GM12878 (cell line): ENCODE data around the gene UXS1. TPM values are rescaled to one million over a fixed set of nuclear protein-coding genes. Genes with fewer than 3 reads are reported as not detected.

Source experiments
- ATAC-seq: fragments of 200-7000 bp; cut with Tn5 transposase; 3 replicates; pipeline ENCODE4 v1.9.1; 2020; ENCODE audit warnings: mild to moderate bottlenecking, moderate library complexity
- BruUV-seq: library from RNA; stranded (reverse); fragments of 400-500 nt; replicated peaks from 2 replicates; lab custom pipeline; 2021; lab: Mats Ljungman, UMichigan
- CTCF ChIA-PET: fragments of 300-600 bp; sonication (Branson Sonifier 250); formaldehyde crosslinking; extraction: SDS; loops from one replicate; lab custom pipeline; 2021; ENCODE audit warnings: inconsistent platforms; lab: Yijun Ruan, JAX
- POLR2A ChIA-PET: fragments of 350-600 bp; formaldehyde crosslinking; extraction: SDS; loops from one replicate; lab custom pipeline; 2021; ENCODE audit warnings: inconsistent platforms; lab: Charles Lee
- RAD21 ChIA-PET: fragments of 300-600 bp; sonication (Branson Sonifier 250); formaldehyde crosslinking; loops from one replicate; lab custom pipeline; 2023; ENCODE audit warnings: antibody characterized with exemption; ENCODE audit not compliant: unreplicated experiment; lab: Charles Lee
- SMC1A ChIA-PET: fragments of 300-600 bp; sonication (Branson Sonifier 250); formaldehyde crosslinking; loops from one replicate; lab custom pipeline; 2023; ENCODE audit not compliant: unreplicated experiment, uncharacterized antibody; lab: Charles Lee
- DNase-seq: peaks from one replicate; pipeline ENCODE4 v3.0.0-alpha.2; 2011; ENCODE audit warnings: low read depth, low spot score
- FAIRE-seq: peaks from 3 replicates; lab custom pipeline; 2011; peaks lifted over from hg19 to GRCh38; lab: Jason Lieb, UNC
- H2AFZ ChIP-seq: 2 replicates; pipeline ENCODE4 v1.6.0; 2011; ENCODE audit warnings: low read depth, low read length, control low read depth; ENCODE audit not compliant: control insufficient read depth
- H3K27ac ChIP-seq: 2 replicates; pipeline ENCODE4 v1.5.1; 2011; ENCODE audit warnings: control low read depth; ENCODE audit not compliant: control insufficient read depth, insufficient read depth
- H3K27me3 ChIP-seq, 2 experiments: replicated peaks in 1 of 2; 2 replicates each; pipeline versions ENCODE4 v1.6.0 to v1.6.1; 2011; ENCODE audit warnings: low read length in 1 of 2; ENCODE audit not compliant: control insufficient read depth in 2 of 2, insufficient read depth in 2 of 2
- H3K36me3 ChIP-seq, 2 experiments: 2 replicates each; pipeline ENCODE4 v1.5.1; 2011; ENCODE audit warnings: low read length in 1 of 2; ENCODE audit not compliant: control insufficient read depth in 2 of 2, insufficient read depth in 2 of 2
- H3K4me1 ChIP-seq: 2 replicates; pipeline ENCODE4 v1.6.1; 2011; ENCODE audit warnings: mild to moderate bottlenecking, low read length, moderate library complexity, mixed read lengths; ENCODE audit not compliant: control insufficient read depth, insufficient read depth
- H3K4me2 ChIP-seq: 2 replicates; pipeline ENCODE4 v1.6.0; 2011; ENCODE audit warnings: control low read depth; ENCODE audit not compliant: control insufficient read depth, insufficient read depth
- H3K4me3 ChIP-seq: fragments of 200-600 bp; sonication (generic); 2 replicates; pipeline ENCODE4 v1.5.1; 2016
- H3K79me2 ChIP-seq: 2 replicates; pipeline ENCODE4 v1.6.0; 2011; ENCODE audit warnings: low read length; ENCODE audit not compliant: control insufficient read depth, insufficient read depth
- H3K9ac ChIP-seq: 2 replicates; pipeline ENCODE4 v1.8.0; 2011; ENCODE audit warnings: low read length, control low read depth, mixed read lengths; ENCODE audit not compliant: control insufficient read depth, insufficient read depth
- H3K9me3 ChIP-seq: replicated peaks from 3 replicates; pipeline ENCODE4 v1.5.1; 2011; ENCODE audit warnings: mild to moderate bottlenecking, low read length; ENCODE audit not compliant: control insufficient read depth, insufficient read depth
- H4K20me1 ChIP-seq: 2 replicates; pipeline ENCODE4 v1.6.0; 2011; ENCODE audit not compliant: control insufficient read depth, insufficient read depth
- CEBPZ ChIP-seq: fragments of 150-350 bp; IDR thresholded peaks from 2 replicates; pipeline ENCODE4 v1.6.1; 2016; ENCODE audit warnings: low read depth, low read length
- MEF2B ChIP-seq: fragments of 450-650 bp; IDR thresholded peaks from 2 replicates; pipeline ENCODE4 v1.6.1; 2018; ENCODE audit warnings: mild to moderate bottlenecking, moderate library complexity; ENCODE audit not compliant: partially characterized antibody, poor library complexity, severe bottlenecking
- RB1 ChIP-seq: fragments of 450-650 bp; formaldehyde crosslinking; IDR thresholded peaks from 2 replicates; pipeline ENCODE4 v1.6.1; 2017; ENCODE audit warnings: mild to moderate bottlenecking, borderline replicate concordance
- WGBS: methylation state at CpG from one replicate; pipeline ENCODE4 v1.1.6; 2016; ENCODE audit warnings: low lambda C conversion rate; ENCODE audit not compliant: insufficient replicate concordance, insufficient coverage; ENCODE audit errors: missing lambda C conversion rate; 5-methylcytosine and 5-hydroxymethylcytosine counted together
- in situ Hi-C: fragments of 300-500 bp; cut with MboI; formaldehyde crosslinking; loops from 9 replicates; pipeline ENCODE4 v1.14.3; 2018; ENCODE audit warnings: mixed read lengths
- intact Hi-C: fragments of 100-400 bp; cut with micrococcal nuclease; formaldehyde crosslinking; loops from one replicate; pipeline ENCODE4 v1.14.2; 2022; ENCODE audit not compliant: unreplicated experiment
- polyA plus RNA-seq, 11 experiments: library from polyadenylated mRNA; depleted of rRNA in 4 of 11; unstranded in 6 of 11; stranded (reverse) in 5 of 11; fragments of >200 nt; fragmentation: Nextera tagmentation in 4 of 11; fragmentation: Illumina TruSeq in 1 of 11; extraction: Ambion mirVana in 4 of 11; extraction: Trizol in 1 of 11; gene quantifications; 1 replicate in 1 of 11; 2 replicates in 10 of 11; pipeline versions ENCODE4 v1.2.1 to v1.2.3, GENCODE V29; 2011 to 2016; ENCODE audit warnings: inconsistent platforms in 2 of 11, missing spikeins in 2 of 11, low read depth in 1 of 11
- total RNA-seq, 4 experiments: library from RNA; depleted of rRNA in 3 of 4; stranded (reverse); fragments of >200 nt in 3 of 4; fragmentation: Illumina TruSeq in 1 of 4; extraction: Trizol in 1 of 4; gene quantifications; 2 replicates each; pipeline versions ENCODE4 v1.2.1 to v1.2.3, GENCODE V29; 2013 to 2021
- TF ChIP-seq, protein P1 (sequence below): fragments of 450-650 bp; IDR thresholded peaks from 2 replicates; pipeline ENCODE4 v1.6.1; 2017; ENCODE audit warnings: mild to moderate bottlenecking, moderate library complexity
- TF ChIP-seq, protein P2 (sequence below): IDR thresholded peaks from 2 replicates; pipeline ENCODE4 v1.6.1; 2011; ENCODE audit warnings: borderline replicate concordance, low read depth, mild to moderate bottlenecking, moderate library complexity, low read length; ENCODE audit not compliant: insufficient read depth, poor library complexity, severe bottlenecking

Gene UXS1
- total and polyA plus RNA-seq, 10 of the 15 experiments (the other 5 are each of a cell fraction or from before 2014, with no cell fraction given): 6.0 to 25.4 (median 24.0) TPM

GRCh38 chr2:106097038-106098000 lies 96.8 kb downstream of the UXS1 start (continued):
- TF ChIP-seq, protein P1, sequence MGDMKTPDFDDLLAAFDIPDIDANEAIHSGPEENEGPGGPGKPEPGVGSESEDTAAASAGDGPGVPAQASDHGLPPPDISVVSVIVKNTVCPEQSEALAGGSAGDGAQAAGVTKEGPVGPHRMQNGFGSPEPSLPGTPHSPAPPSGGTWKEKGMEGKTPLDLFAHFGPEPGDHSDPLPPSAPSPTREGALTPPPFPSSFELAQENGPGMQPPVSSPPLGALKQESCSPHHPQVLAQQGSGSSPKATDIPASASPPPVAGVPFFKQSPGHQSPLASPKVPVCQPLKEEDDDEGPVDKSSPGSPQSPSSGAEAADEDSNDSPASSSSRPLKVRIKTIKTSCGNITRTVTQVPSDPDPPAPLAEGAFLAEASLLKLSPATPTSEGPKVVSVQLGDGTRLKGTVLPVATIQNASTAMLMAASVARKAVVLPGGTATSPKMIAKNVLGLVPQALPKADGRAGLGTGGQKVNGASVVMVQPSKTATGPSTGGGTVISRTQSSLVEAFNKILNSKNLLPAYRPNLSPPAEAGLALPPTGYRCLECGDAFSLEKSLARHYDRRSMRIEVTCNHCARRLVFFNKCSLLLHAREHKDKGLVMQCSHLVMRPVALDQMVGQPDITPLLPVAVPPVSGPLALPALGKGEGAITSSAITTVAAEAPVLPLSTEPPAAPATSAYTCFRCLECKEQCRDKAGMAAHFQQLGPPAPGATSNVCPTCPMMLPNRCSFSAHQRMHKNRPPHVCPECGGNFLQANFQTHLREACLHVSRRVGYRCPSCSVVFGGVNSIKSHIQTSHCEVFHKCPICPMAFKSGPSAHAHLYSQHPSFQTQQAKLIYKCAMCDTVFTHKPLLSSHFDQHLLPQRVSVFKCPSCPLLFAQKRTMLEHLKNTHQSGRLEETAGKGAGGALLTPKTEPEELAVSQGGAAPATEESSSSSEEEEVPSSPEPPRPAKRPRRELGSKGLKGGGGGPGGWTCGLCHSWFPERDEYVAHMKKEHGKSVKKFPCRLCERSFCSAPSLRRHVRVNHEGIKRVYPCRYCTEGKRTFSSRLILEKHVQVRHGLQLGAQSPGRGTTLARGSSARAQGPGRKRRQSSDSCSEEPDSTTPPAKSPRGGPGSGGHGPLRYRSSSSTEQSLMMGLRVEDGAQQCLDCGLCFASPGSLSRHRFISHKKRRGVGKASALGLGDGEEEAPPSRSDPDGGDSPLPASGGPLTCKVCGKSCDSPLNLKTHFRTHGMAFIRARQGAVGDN: no peak
- TF ChIP-seq RB1 (no peak), MEF2B (no peak)

GRCh38 chr2:106096299-106097037 lies 97.6 kb downstream of the UXS1 start:
- DNase-seq (no peak), ATAC-seq (no peak), FAIRE-seq (no peak)
- H3K79me2 ChIP-seq: no peaks in the 10 kb centered on the region
- 84% methylated on average over 12 of the region's 12 CpGs for WGBS
- H3K9me3 ChIP-seq: no peaks in the 10 kb centered on the region
- ChIA-PET RAD21 (no interaction called here), POLR2A (no interaction called here), CTCF (interaction anchor here (0.7 kb wide), 1 partner anchor 308 kb away, joined by 3 read pairs; no protein-coding TSS in a partner anchor), SMC1A (no interaction called here)
- H3K27me3 ChIP-seq: no peaks in the 10 kb centered on the region
- intact Hi-C loops (no loop called here), in situ Hi-C loops (no loop called here)
- no peak overlapping the region for H3K4me3 ChIP-seq
- no peak overlapping the region for H3K27ac ChIP-seq
- TF ChIP-seq CEBPZ: no peak
- TF ChIP-seq, protein P2, sequence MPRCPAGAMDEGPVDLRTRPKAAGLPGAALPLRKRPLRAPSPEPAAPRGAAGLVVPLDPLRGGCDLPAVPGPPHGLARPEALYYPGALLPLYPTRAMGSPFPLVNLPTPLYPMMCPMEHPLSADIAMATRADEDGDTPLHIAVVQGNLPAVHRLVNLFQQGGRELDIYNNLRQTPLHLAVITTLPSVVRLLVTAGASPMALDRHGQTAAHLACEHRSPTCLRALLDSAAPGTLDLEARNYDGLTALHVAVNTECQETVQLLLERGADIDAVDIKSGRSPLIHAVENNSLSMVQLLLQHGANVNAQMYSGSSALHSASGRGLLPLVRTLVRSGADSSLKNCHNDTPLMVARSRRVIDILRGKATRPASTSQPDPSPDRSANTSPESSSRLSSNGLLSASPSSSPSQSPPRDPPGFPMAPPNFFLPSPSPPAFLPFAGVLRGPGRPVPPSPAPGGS: peak; percentile 68
- no peak overlapping the region for H2AFZ ChIP-seq
- no peak overlapping the region for H3K9ac ChIP-seq
- no TSS peak for BruUV-seq
- no peaks in the 10 kb centered on the region for H4K20me1 ChIP-seq
- H3K36me3 ChIP-seq: peaks cover 3 to 7% of the 10 kb centered on the region in 2 experiments
- H3K4me1 ChIP-seq: no peaks in the 10 kb centered on the region; the same call in 1 of the 2 replicates
- no peak overlapping the region for H3K4me2 ChIP-seq
